NCI-H446 treated with DMSO at 0.1 percent for 48 hours (cell line): ENCODE measurements around the gene MRPL28.
"Not testable (repeated sequence)": the region's sequence is repeated elsewhere in the genome, so short reads cannot be mapped to it uniquely, and the experiment has no call there.

Experiments used
- DNase-seq: peaks from one replicate; lab custom pipeline; 2025; lab: John Stamatoyannopoulos, UW

Gene MRPL28

DNA sequence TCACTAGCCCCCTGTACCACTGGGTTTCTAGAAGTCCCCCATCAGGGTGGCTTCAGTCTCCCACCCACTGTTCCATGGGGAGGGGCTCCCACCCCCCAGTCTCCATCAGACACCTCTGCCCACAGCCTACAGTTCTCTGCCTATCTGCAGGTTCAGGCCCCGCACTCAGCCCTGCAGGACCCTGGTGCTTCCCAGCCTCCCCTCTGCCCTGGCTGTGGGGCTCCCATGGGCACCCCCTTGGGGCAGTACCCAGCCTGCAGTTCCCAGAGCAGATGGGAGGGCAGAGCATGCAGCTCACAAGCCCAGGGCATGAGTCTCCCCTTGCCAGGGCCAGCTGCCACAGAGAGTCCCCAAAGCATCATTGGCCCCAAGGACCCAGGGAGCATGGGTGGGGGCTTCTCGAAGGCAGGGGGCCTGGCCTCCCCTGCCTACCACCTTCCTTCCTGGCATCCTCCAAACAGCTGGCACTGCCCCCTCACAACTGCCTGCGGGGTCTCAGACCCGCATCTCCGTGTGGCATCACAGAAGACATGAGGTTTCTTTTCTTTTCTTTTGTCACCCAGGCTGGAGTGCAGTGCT, 2.8 kb upstream of the MRPL28 start:
- no peak for DNase-seq

DNA sequence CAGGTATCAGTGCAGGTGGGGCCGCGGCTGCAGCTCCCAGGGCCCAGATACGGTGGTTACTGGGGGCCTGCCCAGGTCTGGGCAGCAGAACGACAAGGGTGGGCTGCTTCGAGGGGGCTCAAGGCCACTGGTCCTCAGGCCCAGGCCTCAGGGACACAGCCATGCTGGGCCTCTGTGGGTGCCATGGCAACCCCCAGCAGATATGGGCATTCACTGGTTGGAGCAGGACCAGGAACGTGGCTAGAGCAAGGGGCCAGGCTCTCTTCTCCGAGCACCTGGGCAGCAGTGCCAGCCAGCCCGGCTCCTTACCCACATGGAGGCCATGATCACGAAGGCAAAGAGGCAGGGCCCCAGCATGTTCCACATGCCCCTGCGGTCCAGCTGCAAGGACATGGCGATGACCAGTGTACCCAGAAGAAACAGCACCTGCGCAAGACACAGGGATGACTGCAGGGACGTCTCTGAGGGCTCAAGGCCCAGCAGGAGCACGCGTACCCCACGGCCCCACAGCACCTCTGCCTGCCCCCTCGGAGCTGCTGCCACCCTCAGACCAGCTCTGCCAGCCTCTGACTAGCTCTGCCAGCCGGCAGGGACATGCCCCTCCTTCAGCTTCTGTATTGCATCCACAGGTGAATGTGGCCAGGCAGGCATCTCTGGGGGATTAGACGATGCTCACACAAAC, 2.1 kb upstream of the MRPL28 start:
- no peak for DNase-seq

DNA sequence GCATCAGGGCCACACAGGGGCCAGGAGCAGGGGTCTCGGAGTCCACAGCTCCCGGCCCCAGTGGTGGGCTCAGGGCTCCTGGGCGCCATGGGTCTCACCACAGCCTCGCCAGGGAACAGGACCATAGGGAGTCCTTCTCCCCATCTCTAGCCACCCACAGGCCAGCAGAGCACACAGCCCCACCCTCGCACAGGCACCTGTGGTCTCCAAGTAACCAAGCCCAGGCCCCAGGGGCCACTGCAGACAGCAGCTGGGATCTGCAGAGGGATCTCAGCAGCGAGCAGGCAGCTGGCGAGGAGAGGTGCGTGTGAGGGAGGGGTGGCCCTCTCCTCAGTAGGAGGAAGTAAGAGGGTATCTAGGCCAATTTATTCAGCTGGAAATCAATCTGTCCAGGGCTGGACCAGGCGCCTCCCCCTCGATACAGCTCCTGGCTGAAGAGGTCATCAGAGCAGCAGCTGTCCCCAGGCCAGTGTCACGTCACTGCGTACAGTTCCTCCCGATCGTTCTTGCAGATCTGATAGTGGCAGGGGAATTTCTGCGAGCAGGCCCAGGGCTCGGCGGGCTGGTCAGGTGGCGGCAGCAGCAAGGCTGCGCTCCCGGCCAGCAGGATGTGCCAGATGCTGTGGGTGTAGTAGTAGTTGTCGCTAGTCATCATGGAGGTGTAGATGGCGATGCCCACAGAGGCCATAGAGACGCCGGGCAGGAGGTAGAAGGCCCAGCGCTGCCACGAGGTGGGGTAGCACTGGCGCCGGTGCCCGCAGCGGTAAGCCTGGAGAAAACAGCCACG, 1.4 kb upstream of the MRPL28 start:
- no peak for DNase-seq

- DNase-seq = no peak
Measured at GRCh38 chr16:370979-371514, 709 bp upstream of the MRPL28 start.

DNA sequence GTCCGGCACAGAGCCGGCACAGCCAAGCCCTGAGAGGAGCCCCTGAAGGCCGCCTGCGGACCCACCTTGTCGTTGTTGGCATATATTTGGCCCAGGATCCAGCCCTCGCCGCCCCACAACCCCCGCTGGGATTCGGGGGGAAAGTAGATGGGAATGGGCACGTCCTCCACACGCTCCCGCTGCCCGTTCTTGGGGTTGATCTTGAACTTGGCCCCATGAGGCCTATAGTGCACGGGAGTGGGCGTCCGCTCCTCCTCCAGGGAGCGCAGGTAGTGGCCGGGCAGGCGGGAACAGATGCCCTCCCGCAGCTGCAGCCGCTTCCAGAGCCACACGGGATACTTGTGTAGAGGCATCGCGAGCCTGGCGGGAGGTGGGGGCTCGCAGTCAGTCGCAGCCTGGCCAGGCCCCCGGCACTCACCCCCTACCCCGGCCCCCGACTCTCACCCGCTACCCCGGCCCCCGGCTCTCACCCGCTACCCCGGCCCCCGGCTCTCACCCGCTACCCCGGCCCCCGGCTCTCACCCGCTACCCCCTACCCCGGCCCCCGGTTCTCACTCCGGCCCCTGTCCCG, 387 bp downstream of the MRPL28 start:
- no peak for DNase-seq

DNA sequence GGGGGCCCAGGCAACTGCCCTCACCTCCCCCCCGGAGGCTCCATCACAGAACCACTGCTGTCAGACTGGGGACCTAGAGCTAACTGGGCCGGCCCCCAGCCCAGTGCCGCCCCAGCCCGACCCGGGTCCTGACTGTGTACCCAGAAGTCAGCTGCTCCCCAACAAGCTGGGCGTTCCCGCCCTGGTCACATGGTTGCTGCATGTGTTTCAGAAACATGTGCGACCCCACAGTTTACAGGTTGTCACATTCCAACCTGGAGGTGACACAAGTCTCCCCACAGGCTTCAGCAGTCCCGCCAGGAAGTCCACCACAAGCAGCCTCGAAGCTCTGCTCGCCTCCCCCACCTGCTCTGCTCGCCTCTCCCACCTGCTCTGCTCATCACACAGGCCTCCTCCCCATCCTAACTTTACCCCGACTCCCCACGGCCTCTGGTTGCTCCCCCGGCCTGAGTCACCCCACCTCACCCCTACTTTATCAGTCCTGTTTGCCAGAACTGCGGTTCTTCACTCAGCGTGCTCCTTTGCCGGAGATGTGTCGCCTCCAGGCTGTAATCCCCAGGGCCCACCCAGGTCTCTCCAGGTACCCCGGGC, 968 bp downstream of the MRPL28 start:
- no peak for DNase-seq

DNA sequence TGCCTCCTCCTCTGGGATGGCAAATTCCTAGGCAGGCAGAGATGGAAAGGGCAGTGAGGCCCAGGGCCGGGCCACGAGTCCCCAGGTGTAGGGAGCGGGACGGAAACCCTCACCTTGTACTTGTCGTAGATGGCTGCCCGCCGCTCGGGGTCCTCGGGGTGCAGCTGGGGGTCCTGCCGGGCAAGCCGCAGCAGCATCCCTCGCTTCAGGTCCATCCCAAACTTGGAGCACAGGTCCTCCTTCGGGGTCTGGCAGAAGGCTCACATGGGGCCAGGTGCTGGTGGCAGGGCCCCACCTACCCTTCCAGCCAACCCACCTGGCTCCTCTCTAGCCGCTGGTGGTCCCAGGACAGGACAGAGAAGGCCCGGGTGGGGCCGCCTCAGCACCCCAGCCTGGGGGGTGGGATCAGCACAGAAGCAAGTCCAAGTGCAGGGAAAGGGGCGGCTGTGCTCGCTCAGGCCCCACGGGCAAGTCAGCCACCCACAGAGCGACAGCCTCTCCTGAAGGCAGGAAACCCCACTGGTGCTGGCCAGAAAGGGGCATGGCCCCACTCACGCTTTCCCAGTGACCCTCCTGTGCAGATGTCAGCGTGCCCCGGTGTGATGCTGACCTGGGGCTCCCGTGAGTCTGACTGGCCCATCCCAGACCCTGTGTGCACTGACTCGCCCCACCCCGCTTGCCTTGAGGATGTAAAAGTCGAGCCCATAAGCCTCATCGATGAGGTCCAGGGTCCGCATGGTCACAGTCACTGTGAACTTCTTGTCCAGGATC, 1.8 kb downstream of the MRPL28 start:
- DNase-seq = no peak

GRCh38 chr16:367333-367903, 2.9 kb downstream of the MRPL28 start:
- no peak for DNase-seq

DNA sequence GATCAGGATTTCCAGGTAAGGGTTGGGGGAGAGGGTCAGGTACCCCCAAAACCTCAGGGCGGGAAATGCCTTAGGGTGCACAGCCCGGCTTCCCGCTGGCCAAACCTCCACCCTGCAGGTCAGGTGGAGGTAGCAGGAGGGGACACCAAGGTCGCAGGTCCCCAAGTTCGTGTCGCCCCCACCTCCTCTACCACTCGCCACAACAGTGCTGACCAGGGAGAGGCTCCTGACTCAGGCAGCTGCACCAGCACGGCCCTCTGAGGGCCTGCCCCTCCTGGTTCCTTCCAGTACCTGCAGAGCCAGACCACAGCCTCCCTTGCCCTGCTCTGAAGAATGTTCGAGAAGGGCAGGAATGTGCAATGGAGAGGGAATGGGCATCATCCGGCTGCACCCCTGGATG, 3.9 kb downstream of the MRPL28 start:
- no peak for DNase-seq

DNA sequence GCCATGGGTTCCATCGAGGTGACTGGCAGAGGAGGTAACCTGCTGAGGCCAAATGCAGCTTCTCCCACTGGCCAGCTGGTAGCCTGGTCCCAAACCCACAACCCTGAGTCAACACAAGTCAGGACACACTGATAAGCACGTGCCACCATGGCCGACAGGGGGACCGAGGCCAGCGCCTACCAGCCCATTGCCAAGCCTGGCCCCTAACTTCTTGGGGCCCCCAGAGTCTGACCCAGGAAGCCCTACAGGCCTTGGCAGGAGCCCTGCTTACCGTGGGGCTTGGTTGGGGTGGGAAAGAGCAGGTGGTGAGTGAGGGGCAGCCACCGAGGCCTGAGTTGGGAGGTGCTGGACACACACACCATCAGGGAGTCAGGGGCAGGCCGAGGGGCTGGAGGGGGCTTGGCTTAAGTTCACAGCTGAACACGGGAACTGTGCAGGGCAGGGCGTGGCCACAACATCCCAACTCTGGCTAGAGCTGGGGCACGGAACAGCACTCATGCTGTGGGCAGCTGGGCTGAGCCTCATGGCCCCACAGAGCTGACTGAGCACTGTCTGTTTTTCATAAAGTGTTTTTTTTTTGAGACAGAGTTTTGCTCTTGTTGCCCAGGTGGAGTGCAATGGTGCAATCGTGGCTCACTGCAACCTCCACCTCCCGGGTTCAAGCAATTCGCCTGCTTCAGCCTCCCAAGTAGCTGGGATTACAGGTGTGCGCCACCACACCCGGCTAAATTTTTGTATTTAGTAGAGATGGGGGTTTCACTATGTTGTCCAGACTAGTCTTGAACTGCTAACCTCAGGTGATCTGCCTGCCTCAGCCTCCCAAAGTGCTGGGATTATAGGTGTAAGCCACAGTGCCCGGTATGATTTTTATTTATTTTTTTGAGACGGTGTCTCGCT, 5.5 kb downstream of the MRPL28 start:
- no peak for DNase-seq

DNA sequence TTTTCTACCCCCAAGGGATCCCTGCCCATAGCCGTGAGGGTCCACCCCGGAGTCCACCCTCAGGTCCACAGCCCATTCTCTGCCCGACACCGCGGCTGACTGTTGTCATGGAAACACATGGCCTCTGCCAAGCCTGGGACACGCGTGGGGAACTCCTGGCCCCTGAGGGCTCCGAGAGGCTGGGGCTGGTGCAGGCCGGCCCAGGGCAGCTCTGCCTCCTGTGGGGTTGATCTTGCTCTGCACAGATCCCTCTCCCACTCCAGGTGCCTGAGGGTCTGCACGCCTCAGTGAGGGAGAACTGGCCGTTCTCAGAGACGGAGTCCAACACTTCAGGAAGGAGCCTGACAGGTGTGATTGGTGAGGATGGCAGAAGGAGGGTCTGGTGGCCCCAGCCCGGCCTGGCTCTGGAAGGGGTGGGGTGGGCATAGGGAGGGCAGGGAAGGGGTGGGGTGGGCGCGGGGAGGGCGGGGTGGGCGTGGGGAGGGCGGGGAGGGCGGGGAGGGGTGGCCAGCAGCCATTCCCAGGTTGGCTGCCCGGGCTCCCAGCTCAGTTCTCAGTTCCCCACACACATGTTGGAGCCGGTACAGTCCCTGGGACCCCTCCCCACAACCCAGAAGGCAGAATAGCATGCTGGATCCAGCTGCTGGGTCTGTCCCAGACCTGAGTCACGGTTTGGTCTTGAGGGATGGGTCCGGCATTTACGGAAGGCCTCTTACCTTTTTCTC, 6.4 kb downstream of the MRPL28 start:
- DNase-seq = no peak

- no peak for DNase-seq
Measured at GRCh38 chr16:363110-363765, 7.1 kb downstream of the MRPL28 start.

DNA sequence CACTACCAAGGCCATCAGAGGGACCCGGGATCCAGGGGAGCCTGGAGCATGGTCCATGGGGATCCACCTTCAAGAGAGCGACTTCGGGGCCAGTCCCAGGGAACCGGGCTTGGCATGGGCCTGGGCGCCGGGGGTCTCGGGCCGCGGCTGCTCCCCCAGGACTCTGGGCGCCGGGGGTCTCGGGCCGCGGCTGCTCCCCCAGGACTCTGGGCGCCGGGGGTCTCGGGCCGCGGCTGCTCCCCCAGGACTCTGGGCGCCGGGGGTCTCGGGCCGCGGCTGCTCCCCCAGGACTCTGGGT, 7.7 kb downstream of the MRPL28 start:
- not testable (repeated sequence) for DNase-seq

- DNase-seq = peak; percentile 40
Measured at GRCh38 chr16:361872-362701, 8.3 kb downstream of the MRPL28 start.

DNA sequence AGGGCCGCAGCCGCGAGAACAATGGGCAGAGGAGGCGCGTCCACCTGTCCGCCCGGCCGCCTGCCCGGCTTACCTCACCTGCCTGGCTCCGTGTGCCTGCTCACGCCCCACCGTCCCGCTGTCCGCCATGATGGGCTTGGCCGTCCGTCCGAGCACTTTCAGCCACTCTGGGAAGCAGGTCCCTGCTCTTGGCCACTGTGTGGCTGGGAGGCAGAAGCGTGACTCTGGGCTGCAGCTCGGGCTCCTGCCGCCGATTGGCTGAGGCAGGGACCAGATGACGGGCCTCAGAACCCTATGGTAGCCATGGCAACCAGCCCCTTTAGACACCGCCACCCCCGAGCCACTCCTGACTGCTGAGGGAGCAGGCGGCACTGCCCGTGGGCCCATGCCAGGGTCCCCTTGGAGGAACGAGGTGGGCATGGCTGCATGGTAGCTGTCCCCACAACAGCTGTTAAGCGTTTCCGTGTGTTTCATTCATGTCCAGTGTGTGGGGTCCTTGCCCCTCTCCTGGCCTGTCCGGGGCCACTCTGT, 8.9 kb downstream of the MRPL28 start:
- no peak for DNase-seq

DNA sequence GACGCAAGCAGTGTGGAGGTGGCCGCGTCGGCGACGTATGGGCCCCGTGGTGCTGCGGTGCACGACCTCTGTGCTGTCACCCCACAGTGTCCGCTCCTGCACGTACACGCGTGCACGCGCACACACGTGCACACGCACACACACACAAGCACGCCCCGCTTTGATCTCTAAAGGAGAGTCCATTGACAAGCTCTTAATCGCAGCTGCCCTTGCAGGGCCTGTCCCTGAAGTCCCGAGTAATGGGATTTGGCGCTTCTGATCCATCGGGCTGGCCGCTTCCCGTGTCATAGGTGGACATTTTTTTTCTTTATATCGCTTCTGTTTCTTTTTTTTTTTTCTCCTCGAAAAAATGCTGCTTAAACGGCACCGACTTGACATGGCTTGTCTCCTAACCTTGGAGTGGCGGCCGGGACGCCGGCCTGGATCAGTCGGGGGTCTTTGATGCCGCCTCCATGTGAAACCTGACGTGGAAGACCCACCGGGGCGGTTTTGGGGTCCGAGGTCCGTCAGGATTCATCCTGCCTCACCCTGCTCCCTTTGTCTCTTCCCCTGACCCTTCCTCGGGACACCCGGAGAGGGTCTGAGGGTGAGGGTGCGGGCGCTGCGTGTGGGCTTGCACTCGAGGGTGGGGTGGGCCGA, 9.5 kb downstream of the MRPL28 start:
- DNase-seq = no peak
